SK-N-SH treated with all-trans-retinoic acid at 6 μM for 48 hours (cell line): ENCODE measurements around the gene ATXN10.

Experiments used
- ARNTL ChIP-seq: fragments of 450-650 bp; formaldehyde crosslinking; IDR thresholded peaks from 2 replicates; pipeline ENCODE4 v1.5.0; 2020; ENCODE audit warnings: low read depth, mild to moderate bottlenecking, moderate library complexity, borderline replicate concordance
- BACH2 ChIP-seq: fragments of 250-450 bp; sonication (Bioruptor Pico); IDR thresholded peaks from 2 replicates; pipeline ENCODE4 v1.9.0; 2021; ENCODE audit warnings: mild to moderate bottlenecking, borderline replicate concordance
- CSDC2 ChIP-seq: fragments of 250-450 bp; sonication (Bioruptor Pico); IDR thresholded peaks from 2 replicates; pipeline ENCODE4 v1.5.0; 2020; ENCODE audit warnings: mild to moderate bottlenecking, moderate library complexity
- ESRRG ChIP-seq: fragments of 250-450 bp; sonication (Bioruptor Pico); IDR thresholded peaks from 2 replicates; pipeline ENCODE4 v1.6.1; 2021; ENCODE audit warnings: mild to moderate bottlenecking
- PPARA ChIP-seq: fragments of 250-450 bp; sonication (Bioruptor Pico); IDR thresholded peaks from 2 replicates; pipeline ENCODE4 v1.5.0; 2020; ENCODE audit warnings: mild to moderate bottlenecking, borderline replicate concordance
- RARB ChIP-seq: fragments of 250-450 bp; sonication (Bioruptor Pico); IDR thresholded peaks from 2 replicates; pipeline ENCODE4 v1.8.0; 2021; ENCODE audit warnings: mild to moderate bottlenecking, moderate library complexity
- SNAI2 ChIP-seq: fragments of 250-450 bp; sonication (Bioruptor Pico); IDR thresholded peaks from 2 replicates; pipeline ENCODE4 v1.5.0; 2020; ENCODE audit warnings: mild to moderate bottlenecking, moderate library complexity
- ZNF565 ChIP-seq: fragments of 450-650 bp; formaldehyde crosslinking; conservative IDR thresholded peaks from 2 replicates; pipeline ENCODE4 v1.5.0; 2020; ENCODE audit warnings: low read depth, mild to moderate bottlenecking, moderate library complexity
- TF ChIP-seq, protein P1 (sequence below): fragments of 250-450 bp; sonication (Bioruptor Pico); IDR thresholded peaks from 2 replicates; pipeline ENCODE4 v1.8.0; 2020; ENCODE audit warnings: mild to moderate bottlenecking, moderate library complexity, borderline replicate concordance

DNA sequence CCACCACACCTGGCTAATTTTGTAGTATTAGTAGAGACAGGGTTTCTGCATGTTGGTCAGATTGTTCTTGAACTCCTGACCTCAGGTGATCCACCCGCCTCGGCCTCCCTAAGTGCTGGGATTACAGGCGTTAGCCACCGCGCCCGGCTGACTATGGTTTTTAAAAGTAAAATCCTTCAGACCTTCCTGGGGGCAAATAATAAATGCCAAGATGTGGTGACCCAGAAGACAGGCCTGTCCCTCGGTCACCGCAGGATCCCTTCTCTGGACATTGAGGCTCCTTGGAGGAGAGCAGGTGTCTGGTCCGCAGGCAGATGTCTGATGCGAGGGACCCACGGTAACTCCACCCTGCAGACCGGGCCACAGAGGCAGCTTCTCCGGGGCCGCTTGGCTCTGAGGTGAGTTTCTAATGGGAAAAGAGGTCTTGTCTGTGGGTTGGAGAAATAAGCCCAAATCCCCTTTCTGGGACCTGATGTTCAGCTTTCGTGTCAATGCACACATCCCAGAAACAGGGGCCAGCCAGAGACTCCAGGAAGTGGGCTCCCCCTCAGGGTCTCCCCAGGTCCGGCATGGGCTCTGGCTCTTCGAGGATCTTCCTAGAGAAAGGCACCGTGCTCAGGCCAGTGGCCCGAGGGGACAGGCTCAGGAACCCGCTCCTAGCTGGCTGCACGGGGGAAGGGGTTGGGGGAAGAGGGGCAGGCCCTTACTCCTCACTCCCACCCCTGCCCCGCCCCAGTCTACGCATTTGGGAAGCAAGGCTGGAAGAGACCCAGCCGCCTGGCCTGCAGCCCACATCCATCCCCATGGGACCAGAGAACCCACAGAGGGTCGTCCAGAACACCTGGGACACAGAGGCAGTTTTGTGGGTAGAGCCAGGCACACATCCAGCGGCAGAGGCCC, 204.8 kb downstream of the ATXN10 start:
- TF ChIP-seq ZNF565 (CRISPR knock-in tag) (no peak), ARNTL (CRISPR knock-in tag) (no peak), ESRRG (CRISPR knock-in tag) (no peak), CSDC2 (no peak), PPARA (CRISPR knock-in tag) (no peak), BACH2 (CRISPR knock-in tag) (no peak), SNAI2 (CRISPR knock-in tag) (no peak), RARB (CRISPR knock-in tag) (no peak)
- TF ChIP-seq, protein P1, sequence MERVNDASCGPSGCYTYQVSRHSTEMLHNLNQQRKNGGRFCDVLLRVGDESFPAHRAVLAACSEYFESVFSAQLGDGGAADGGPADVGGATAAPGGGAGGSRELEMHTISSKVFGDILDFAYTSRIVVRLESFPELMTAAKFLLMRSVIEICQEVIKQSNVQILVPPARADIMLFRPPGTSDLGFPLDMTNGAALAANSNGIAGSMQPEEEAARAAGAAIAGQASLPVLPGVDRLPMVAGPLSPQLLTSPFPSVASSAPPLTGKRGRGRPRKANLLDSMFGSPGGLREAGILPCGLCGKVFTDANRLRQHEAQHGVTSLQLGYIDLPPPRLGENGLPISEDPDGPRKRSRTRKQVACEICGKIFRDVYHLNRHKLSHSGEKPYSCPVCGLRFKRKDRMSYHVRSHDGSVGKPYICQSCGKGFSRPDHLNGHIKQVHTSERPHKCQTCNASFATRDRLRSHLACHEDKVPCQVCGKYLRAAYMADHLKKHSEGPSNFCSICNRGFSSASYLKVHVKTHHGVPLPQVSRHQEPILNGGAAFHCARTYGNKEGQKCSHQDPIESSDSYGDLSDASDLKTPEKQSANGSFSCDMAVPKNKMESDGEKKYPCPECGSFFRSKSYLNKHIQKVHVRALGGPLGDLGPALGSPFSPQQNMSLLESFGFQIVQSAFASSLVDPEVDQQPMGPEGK (CRISPR knock-in tag) = no peak
